Endodermal cell (in vitro differentiated cells): ENCODE data around the gene MYBBP1A. TPM values are rescaled to one million over a fixed set of nuclear protein-coding genes. Genes with fewer than 3 reads are reported as not detected.

Experiments used
- DNase-seq: peaks from one replicate; pipeline ENCODE4 v3.0.0-alpha.2; 2017
- H3K27ac ChIP-seq: 2 replicates; pipeline ENCODE4 v1.5.1; 2013; ENCODE audit warnings: mild to moderate bottlenecking, low read depth, low read length, moderate library complexity
- H3K27me3 ChIP-seq: 2 replicates; pipeline ENCODE4 v1.6.1; 2013; ENCODE audit warnings: mild to moderate bottlenecking, low read length, moderate library complexity; ENCODE audit not compliant: insufficient read depth, control insufficient read depth, poor library complexity, severe bottlenecking
- H3K36me3 ChIP-seq: 2 replicates; pipeline ENCODE4 v1.7.0; 2013; ENCODE audit warnings: mild to moderate bottlenecking, low read length, moderate library complexity; ENCODE audit not compliant: control insufficient read depth, insufficient read depth
- H3K4me1 ChIP-seq: one replicate; pipeline ENCODE4 v1.7.0; 2013; ENCODE audit warnings: low read length; ENCODE audit not compliant: control insufficient read depth, insufficient read depth
- H3K4me3 ChIP-seq: 2 replicates; pipeline ENCODE4 v1.5.1; 2013; ENCODE audit warnings: mild to moderate bottlenecking, low read length, moderate library complexity
- H3K9ac ChIP-seq: 2 replicates; pipeline ENCODE4 v1.6.1; 2013; ENCODE audit warnings: mild to moderate bottlenecking, low read length, moderate library complexity; ENCODE audit not compliant: poor library complexity, severe bottlenecking; ENCODE audit errors: extremely low read depth
- H3K9me3 ChIP-seq: 2 replicates; pipeline ENCODE4 v1.6.1; 2013; ENCODE audit warnings: mild to moderate bottlenecking, low read length, moderate library complexity; ENCODE audit not compliant: control insufficient read depth
- H3K27ac Mint-ChIP-seq: 2 replicates; pipeline ENCODE4 v1.8.0; 2020; ENCODE audit warnings: mixed read lengths
- H3K27me3 Mint-ChIP-seq: 2 replicates; pipeline ENCODE4 v1.8.0; 2021; ENCODE audit warnings: mild to moderate bottlenecking, mixed read lengths; ENCODE audit not compliant: insufficient read depth
- H3K36me3 Mint-ChIP-seq: 2 replicates; pipeline ENCODE4 v1.8.0; 2020; ENCODE audit warnings: low read depth, mixed read lengths
- H3K4me1 Mint-ChIP-seq: 2 replicates; pipeline ENCODE4 v1.8.0; 2020; ENCODE audit warnings: mixed read lengths
- H3K4me3 Mint-ChIP-seq: 2 replicates; pipeline ENCODE4 v1.8.0; 2020; ENCODE audit warnings: mild to moderate bottlenecking, moderate library complexity, mixed read lengths
- H3K9me3 Mint-ChIP-seq: 2 replicates; pipeline ENCODE4 v1.8.0; 2020; ENCODE audit warnings: mild to moderate bottlenecking, mixed read lengths
- CTCF ChIP-seq: fragments of 200-600 bp; sonication (generic); conservative IDR thresholded peaks from 2 replicates; pipeline ENCODE4 v1.5.0; 2021; ENCODE audit warnings: antibody characterized with exemption, mild to moderate bottlenecking
- WGBS, 2 experiments: methylation state at CpG; one replicate each; pipeline versions ENCODE4 v1.1.5 to v1.1.7; 2013; ENCODE audit warnings: missing lambda C conversion rate in 2 of 2, mixed read lengths in 1 of 2; ENCODE audit not compliant: insufficient coverage in 1 of 2, insufficient read length in 1 of 2; 5-methylcytosine and 5-hydroxymethylcytosine counted together
- total RNA-seq, 2 donors: library from RNA; stranded (reverse); fragmentation: NEBNext Ultra II Directional in 1 of 2; extraction: Animal tissue kit (Norgen Biotek cat#: 25700) in 1 of 2; gene quantifications; 2 replicates in 1 of 2; 3 replicates in 1 of 2; pipeline ENCODE4 v1.2.1, GENCODE V29; 2021

Gene MYBBP1A
- total RNA-seq, 2 donors from 2014 or later, result 55.6 to 70.9 TPM

- Histone ChIP-seq H3K9ac (no peak overlapping the region), H3K36me3 (peaks cover 29% of the 10 kb centered on the region)
- H3K36me3 Mint-ChIP-seq, result peaks cover 50% of the 10 kb centered on the region
Observed at GRCh38 chr17:4545217-4545951, 9.8 kb downstream of the MYBBP1A start.

GRCh38 chr17:4544951-4545216 is 10.3 kb downstream of the MYBBP1A start:
- no peaks in the 10 kb centered on the region for H3K27me3 Mint-ChIP-seq
- Histone ChIP-seq H3K9me3 (no peaks in the 10 kb centered on the region), H3K27me3 (no peaks in the 10 kb centered on the region), H3K36me3 (peaks cover 24% of the 10 kb centered on the region), H3K4me1 (no peaks in the 10 kb centered on the region), H3K27ac (no peak overlapping the region), H3K4me3 (no peak overlapping the region), H3K9ac (no peak overlapping the region)
- TF ChIP-seq CTCF, result no peak
- H3K27ac Mint-ChIP-seq, result no peak overlapping the region
- DNase-seq, result no peak
- no peak overlapping the region for H3K4me3 Mint-ChIP-seq
- H3K4me1 Mint-ChIP-seq, result no peaks in the 10 kb centered on the region
- H3K36me3 Mint-ChIP-seq, result peaks cover 45% of the 10 kb centered on the region
- 94 to 97% methylated on average over 7 to 13 of the region's 18 CpGs for WGBS, 2 experiments
- H3K9me3 Mint-ChIP-seq, result no peaks in the 10 kb centered on the region

More at GRCh38 chr17:4545217-4545951, 9.8 kb downstream of the MYBBP1A start:
- Mint-ChIP-seq H3K27ac (no peak overlapping the region), H3K27me3 (no peaks in the 10 kb centered on the region), H3K9me3 (no peaks in the 10 kb centered on the region), H3K4me1 (no peaks in the 10 kb centered on the region), H3K4me3 (no peak overlapping the region)
- no peak for DNase-seq
- 90 to 91% methylated on average over 12 to 32 of the region's 32 CpGs for WGBS, 2 experiments
- H3K27ac ChIP-seq, result no peak overlapping the region
- no peaks in the 10 kb centered on the region for H3K9me3 ChIP-seq
- TF ChIP-seq CTCF, result no peak
- H3K4me1 ChIP-seq, result no peaks in the 10 kb centered on the region
- no peak overlapping the region for H3K4me3 ChIP-seq
- H3K27me3 ChIP-seq, result no peaks in the 10 kb centered on the region

- WGBS, 2 experiments, result 94 to 97% methylated on average over 24 to 36 of the region's 37 CpGs
- Mint-ChIP-seq H3K27me3 (no peaks in the 10 kb centered on the region), H3K36me3 (peaks cover 48% of the 10 kb centered on the region), H3K9me3 (no peaks in the 10 kb centered on the region), H3K27ac (no peak overlapping the region), H3K4me3 (no peak overlapping the region), H3K4me1 (no peaks in the 10 kb centered on the region)
- Histone ChIP-seq H3K27ac (no peak overlapping the region), H3K4me3 (no peak overlapping the region), H3K36me3 (peaks cover 19% of the 10 kb centered on the region), H3K9me3 (no peaks in the 10 kb centered on the region), H3K4me1 (no peaks in the 10 kb centered on the region), H3K27me3 (no peaks in the 10 kb centered on the region), H3K9ac (no peak overlapping the region)
- no peak for TF ChIP-seq CTCF
- no peak for DNase-seq
Observed at GRCh38 chr17:4544135-4544950, 10.8 kb downstream of the MYBBP1A start.
